Airway epithelial cell (primary cell): ENCODE data around the gene PRKCE. TPM values are rescaled to one million over a fixed set of nuclear protein-coding genes. Genes with fewer than 3 reads are reported as not detected.

ENCODE experiments used
- total RNA-seq: library from RNA; depleted of rRNA; stranded (reverse); fragments of >200 nt; gene quantifications from 2 replicates; pipeline ENCODE4 v1.2.3, GENCODE V29; 2015

The PRKCE gene
- total RNA-seq, result 1.7 and 6.5 TPM in 2 replicates

DNA sequence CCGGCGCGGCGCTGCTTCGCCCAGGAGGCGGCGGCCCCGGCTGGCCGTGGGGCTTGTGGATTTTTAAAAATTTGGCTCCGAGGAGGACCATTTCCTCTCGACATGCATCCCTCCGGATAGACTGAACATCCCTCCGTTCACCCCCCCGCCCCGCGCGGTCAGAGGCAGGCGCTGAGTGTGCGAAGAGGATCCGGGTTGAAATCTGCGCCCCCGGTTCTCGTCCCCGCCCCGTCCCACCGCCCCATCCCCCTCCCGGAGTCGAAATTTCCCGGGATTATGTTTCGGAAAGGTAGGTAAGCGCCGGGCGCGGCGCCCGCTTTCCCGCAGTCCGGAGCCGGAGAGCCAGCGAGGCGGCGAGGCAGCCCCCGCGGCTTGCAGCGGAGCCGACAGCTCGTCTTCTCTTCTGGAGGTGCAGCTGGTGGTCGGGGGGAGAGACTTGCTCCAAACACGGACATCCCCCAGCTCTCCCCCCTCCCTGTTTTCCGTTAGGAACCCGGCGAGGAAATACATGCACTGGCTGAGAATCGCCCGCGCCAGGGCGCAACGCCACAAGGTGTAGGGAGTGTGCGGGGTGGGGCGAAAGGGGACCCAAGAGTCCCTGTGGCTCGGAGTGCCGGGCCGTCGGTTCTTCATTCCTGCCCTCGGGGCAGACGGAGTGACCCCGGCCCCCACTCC is at the start of gene PRKCE:
PRKCE (plus strand) TSS at position 261 of the 675 bp plus-strand sequence.

DNA sequence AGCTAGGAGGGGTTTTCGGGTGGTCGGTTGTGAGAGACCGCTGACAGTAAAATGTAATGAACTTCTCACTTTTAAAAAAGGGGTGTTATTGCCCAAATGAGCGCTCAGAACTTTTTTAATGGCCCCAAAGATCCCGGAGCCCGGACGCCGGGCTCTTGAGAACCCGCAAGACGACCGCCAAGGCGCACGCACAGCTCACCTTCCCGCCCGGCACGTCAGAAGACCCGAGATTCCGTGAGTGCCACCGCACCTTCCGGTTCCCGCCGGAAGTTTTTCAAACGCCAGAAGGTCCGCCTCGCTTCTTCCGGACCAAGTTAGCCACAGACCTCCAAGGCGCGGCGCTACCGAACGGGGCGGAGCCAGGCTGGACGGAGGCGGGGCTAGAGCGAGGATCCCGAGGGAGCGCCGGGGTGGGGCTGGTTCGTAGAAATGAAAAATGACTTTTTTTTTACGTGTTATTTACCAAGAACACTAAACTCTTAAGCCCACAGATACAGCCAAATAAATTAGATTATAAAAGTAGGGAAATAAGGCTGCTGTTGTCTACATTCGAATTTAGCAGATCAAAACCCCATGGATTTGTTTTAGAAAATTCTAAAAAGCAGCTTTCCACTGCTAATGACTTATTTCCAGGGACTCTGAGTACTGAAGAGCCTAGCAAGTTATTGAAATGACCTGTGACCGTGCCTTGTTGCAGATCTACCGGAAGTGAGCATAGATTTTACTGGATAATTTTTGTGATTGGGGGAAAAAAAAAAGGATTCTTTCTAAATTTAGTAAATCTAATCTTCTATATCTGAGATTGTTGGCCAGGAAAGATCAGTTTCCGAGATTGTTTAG is 40.2 kb upstream of the PRKCE start, which contains the start of gene SRBD1:
SRBD1 (minus strand) TSS at position 248 of the 840 bp plus-strand sequence. CDS start 5,826 bp downstream, outside the sequence.

Other genes starting within 250 kb of the PRKCE start
- 9.7 and 10.7 TPM in 2 replicates for gene SRBD1, start 40.4 kb upstream of the PRKCE start, total RNA-seq